Neural progenitor cell (in vitro differentiated cells): ENCODE data around the gene C22orf23.

Experiments
- CTCF ChIP-seq: fragments of 200-600 bp; sonication (generic); IDR thresholded peaks from 2 replicates; pipeline ENCODE4 v1.5.1; 2017; ENCODE audit warnings: antibody characterized with exemption, mild to moderate bottlenecking
- EZH2 ChIP-seq: fragments of 200-600 bp; sonication (generic); IDR thresholded peaks from 2 replicates; pipeline ENCODE4 v1.6.1; 2017; ENCODE audit warnings: antibody characterized with exemption, mild to moderate bottlenecking, moderate library complexity

GRCh38 chr22:37910890-37911672 is 42.3 kb downstream of the C22orf23 start:
- TF ChIP-seq CTCF (no peak), EZH2 (no peak)
